ENCODE data around the gene XRN2.

DNA sequence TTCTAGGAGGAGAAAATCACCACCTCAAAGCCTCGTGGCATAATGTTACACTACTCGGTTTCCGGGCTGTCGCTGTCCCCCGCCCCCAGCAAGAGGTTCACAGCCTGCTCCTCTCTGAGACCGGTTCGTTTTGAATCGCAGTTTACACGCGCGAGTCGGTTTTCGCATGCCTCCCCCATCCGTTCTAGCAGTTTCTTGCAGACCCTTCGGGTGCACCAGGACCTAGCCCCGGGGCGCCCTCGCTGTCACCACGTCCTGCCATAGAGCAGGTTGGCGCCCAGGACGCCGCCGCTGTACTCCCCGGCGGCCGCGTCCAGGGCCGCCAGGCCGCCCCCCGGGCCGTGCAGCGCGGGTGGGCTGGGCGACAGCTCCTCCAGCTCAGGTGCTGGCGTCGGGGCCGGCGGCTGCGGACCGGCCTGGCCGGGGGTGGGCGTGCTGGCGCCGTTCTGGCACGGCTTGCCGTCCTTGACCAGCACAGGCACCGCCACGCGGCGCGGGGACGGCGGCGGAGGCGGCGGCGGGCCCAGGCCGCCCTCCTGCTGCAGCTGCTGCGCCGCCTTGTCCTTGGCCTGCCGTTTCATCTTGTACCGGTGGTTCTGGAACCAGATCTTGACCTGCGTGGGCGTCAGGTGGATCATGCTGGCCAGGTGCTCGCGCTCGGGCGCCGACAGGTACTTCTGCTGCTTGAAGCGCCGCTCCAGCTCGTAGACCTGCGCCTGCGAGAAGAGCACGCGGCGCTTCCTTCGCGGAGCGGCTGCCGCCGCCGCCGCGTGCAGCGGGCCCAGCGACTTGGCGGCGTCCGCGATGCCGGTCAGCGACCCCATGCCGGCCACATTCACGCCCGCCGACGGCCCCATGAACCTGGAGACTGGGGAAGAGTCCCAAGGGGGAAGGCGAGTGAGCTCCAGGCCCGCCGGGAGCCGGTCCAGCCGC lies 92.8 kb downstream of the XRN2 start:
- no peak for TF ChIP-seq GATA2 (IDR thresholded peaks at IDR 0.05; ENCODE audit: low read depth, low read length)
- TF ChIP-seq GATA3 (IDR thresholded peaks at IDR 0.05; ENCODE audit: low read depth, low read length): no peak
